ENCODE results near the gene PRR5.

PRR5 gene

GRCh38 chr22:44693145-44693544 lies 8.9 kb upstream of the PRR5 start:
- no peaks in the 10 kb centered on the region for H3K27me3 ChIP-seq (replicated peaks)
- no peak overlapping the region for H3K27ac ChIP-seq
- in situ Hi-C loops (cut with HindIII; ENCODE audit: low pct_ligation_motif_present, low sequenced_read_pairs) = no loop called here
- H3K4me3 ChIP-seq (ENCODE audit: low read depth, low read length) = no peak overlapping the region
- no peak for DNase-seq
- TF ChIP-seq CTCF (IDR thresholded peaks at IDR 0.05; ENCODE audit: low read depth, low read length, missing control alignments) = no peak
- H3K36me3 ChIP-seq (replicated peaks) = no peaks in the 10 kb centered on the region

- H3K27ac ChIP-seq = no peak overlapping the region
- H3K27me3 ChIP-seq (replicated peaks) = no peaks in the 10 kb centered on the region
- no peak for DNase-seq
- no peaks in the 10 kb centered on the region for H3K36me3 ChIP-seq (replicated peaks)
- no peak overlapping the region for H3K4me3 ChIP-seq (ENCODE audit: low read depth, low read length)
- no peak for TF ChIP-seq CTCF (IDR thresholded peaks at IDR 0.05; ENCODE audit: low read depth, low read length, missing control alignments)
- in situ Hi-C loops (cut with HindIII; ENCODE audit: low pct_ligation_motif_present, low sequenced_read_pairs) = no loop called here
These were observed 8.2 kb upstream of the PRR5 start for GRCh38 chr22:44693756-44694155.

GRCh38 chr22:44697423-44698141 lies 4.4 kb upstream of the PRR5 start:
- peak; percentile 57 for DNase-seq
- TF ChIP-seq CTCF (IDR thresholded peaks at IDR 0.05; ENCODE audit: low read depth, low read length, missing control alignments) = peak; percentile 97
- no peaks in the 10 kb centered on the region for H3K27me3 ChIP-seq (replicated peaks)
- in situ Hi-C loops (cut with HindIII; ENCODE audit: low pct_ligation_motif_present, low sequenced_read_pairs) = no loop called here
- no peaks in the 10 kb centered on the region for H3K36me3 ChIP-seq (replicated peaks)
- H3K27ac ChIP-seq = no peak overlapping the region
- no peak overlapping the region for H3K4me3 ChIP-seq (ENCODE audit: low read depth, low read length)

GRCh38 chr22:44698531-44699421 lies 3.2 kb upstream of the PRR5 start:
- peak; percentile 57 for DNase-seq
- no peak for TF ChIP-seq CTCF (IDR thresholded peaks at IDR 0.05; ENCODE audit: low read depth, low read length, missing control alignments)
- Histone ChIP-seq H3K27me3 (replicated peaks) (no peaks in the 10 kb centered on the region), H3K4me3 (ENCODE audit: low read depth, low read length) (no peak overlapping the region), H3K27ac (peak overlapping the region; percentile 64), H3K36me3 (replicated peaks) (no peaks in the 10 kb centered on the region)
- in situ Hi-C loops (cut with HindIII; ENCODE audit: low pct_ligation_motif_present, low sequenced_read_pairs) = no loop called here

GRCh38 chr22:44700456-44700855 lies 1.5 kb upstream of the PRR5 start:
- Histone ChIP-seq H3K36me3 (replicated peaks) (no peaks in the 10 kb centered on the region), H3K27me3 (replicated peaks) (no peaks in the 10 kb centered on the region), H3K4me3 (ENCODE audit: low read depth, low read length) (no peak overlapping the region), H3K27ac (no peak overlapping the region)
- no peak for DNase-seq
- in situ Hi-C loops (cut with HindIII; ENCODE audit: low pct_ligation_motif_present, low sequenced_read_pairs) = no loop called here
- no peak for TF ChIP-seq CTCF (IDR thresholded peaks at IDR 0.05; ENCODE audit: low read depth, low read length, missing control alignments)
